Measurements from ENCODE around the gene ETNPPL.

Gene ETNPPL

GRCh38 chr4:108762559-108763225 lies at the start of gene ETNPPL:
ETNPPL (minus strand) TSS chr4:108763053; CDS start chr4:108762898, 155 bp downstream.
- peak; percentile 41 to 46 for DNase-seq

- no peak for DNase-seq
Measured at GRCh38 chr4:108811486-108811885, 48.6 kb upstream of the ETNPPL start.

GRCh38 chr4:108810087-108810486 lies 47.2 kb upstream of the ETNPPL start:
- DNase-seq = no peak

GRCh38 chr4:108804648-108805273 lies 41.9 kb upstream of the ETNPPL start:
- no peak for DNase-seq

- no peak for DNase-seq
Measured at GRCh38 chr4:108799306-108799705, 36.5 kb upstream of the ETNPPL start.

GRCh38 chr4:108796173-108796572 lies 33.3 kb upstream of the ETNPPL start:
- no peak for DNase-seq

- DNase-seq = no peak
Measured at GRCh38 chr4:108795733-108796132, 32.9 kb upstream of the ETNPPL start.

- no peak for DNase-seq
Measured at GRCh38 chr4:108794136-108794535, 31.3 kb upstream of the ETNPPL start.

GRCh38 chr4:108793415-108793814 lies 30.6 kb upstream of the ETNPPL start:
- DNase-seq = no peak

GRCh38 chr4:108788731-108789130 lies 25.9 kb upstream of the ETNPPL start:
- DNase-seq = no peak

GRCh38 chr4:108787724-108788123 lies 24.9 kb upstream of the ETNPPL start:
- DNase-seq = no peak

GRCh38 chr4:108787106-108787505 lies 24.3 kb upstream of the ETNPPL start:
- no peak for DNase-seq

- DNase-seq = no peak
Measured at GRCh38 chr4:108786351-108786750, 23.5 kb upstream of the ETNPPL start.

- DNase-seq = no peak
Measured at GRCh38 chr4:108783665-108784463, 21.0 kb upstream of the ETNPPL start.

GRCh38 chr4:108779958-108780357 lies 17.1 kb upstream of the ETNPPL start:
- no peak for DNase-seq

GRCh38 chr4:108777388-108777787 lies 14.5 kb upstream of the ETNPPL start:
- DNase-seq = no peak

GRCh38 chr4:108775921-108776320 lies 13.1 kb upstream of the ETNPPL start:
- no peak for DNase-seq

GRCh38 chr4:108774809-108775530 lies 12.1 kb upstream of the ETNPPL start:
- DNase-seq = no peak

- DNase-seq = no peak
Measured at GRCh38 chr4:108772402-108772801, 9.5 kb upstream of the ETNPPL start.

GRCh38 chr4:108766058-108766457 lies 3.2 kb upstream of the ETNPPL start:
- no peak for DNase-seq

- no peak for DNase-seq
Measured at GRCh38 chr4:108763986-108764385, 1.1 kb upstream of the ETNPPL start.

GRCh38 chr4:108763226-108763593 lies 357 bp upstream of the ETNPPL start:
- no peak for DNase-seq

- DNase-seq = no peak
Measured at GRCh38 chr4:108758498-108758897, 4.4 kb downstream of the ETNPPL start.

Data from activated T-cell treated with anti-CD3 and anti-CD28 coated beads, Interleukin-2, amount 50 U/mL, for 48 hours (primary cell).